IMR-90 (cell line): ENCODE data around the gene C1QTNF8. TPM values are rescaled to one million over a fixed set of nuclear protein-coding genes. Genes with fewer than 3 reads are reported as not detected.

ENCODE experiments used
- ATAC-seq: fragments of 200-7000 bp; cut with Tn5 transposase; 2 replicates; pipeline ENCODE4 v1.9.1; 2020; ENCODE audit warnings: low read depth, mild to moderate bottlenecking, moderate library complexity
- BruUV-seq: library from RNA; stranded (reverse); fragments of 400-500 nt; replicated peaks from 2 replicates; lab custom pipeline; 2021; lab: Mats Ljungman, UMichigan
- CTCF ChIA-PET: fragments of 300-600 bp; formaldehyde crosslinking; extraction: SDS; loops from one replicate; lab custom pipeline; 2021; ENCODE audit warnings: antibody characterized with exemption; lab: Yijun Ruan, JAX
- POLR2A ChIA-PET: fragments of 300-600 bp; sonication (Branson Sonifier 250); formaldehyde crosslinking; loops from one replicate; lab custom pipeline; 2022; ENCODE audit warnings: antibody characterized with exemption; ENCODE audit not compliant: unreplicated experiment; lab: Charles Lee
- DNase-seq: peaks from one replicate; pipeline ENCODE4 v3.0.0; 2013
- H2AFZ ChIP-seq: replicated peaks from 2 replicates; pipeline ENCODE3; 2013; ENCODE audit warnings: low read length, mild to moderate bottlenecking; ENCODE audit not compliant: poor library complexity
- H2AK5ac ChIP-seq: 2 replicates; pipeline ENCODE4 v1.6.1; 2013; ENCODE audit warnings: low read depth, low read length, inconsistent platforms
- H2AK9ac ChIP-seq: replicated peaks from 2 replicates; pipeline ENCODE3; 2013; ENCODE audit warnings: mild to moderate bottlenecking, low read depth, low read length, moderate library complexity; ENCODE audit not compliant: poor library complexity
- H2BK120ac ChIP-seq: 2 replicates; pipeline ENCODE4 v1.6.1; 2013; ENCODE audit warnings: low read depth, low read length, inconsistent platforms
- H2BK15ac ChIP-seq: 3 replicates; pipeline ENCODE4 v1.6.1; 2013; ENCODE audit warnings: low read depth, low read length, inconsistent platforms
- H2BK20ac ChIP-seq: 2 replicates; pipeline ENCODE4 v1.6.1; 2013; ENCODE audit warnings: low read depth, mild to moderate bottlenecking, inconsistent platforms, low read length, moderate library complexity
- H2BK5ac ChIP-seq: 2 replicates; pipeline ENCODE4 v1.6.1; 2013; ENCODE audit warnings: mild to moderate bottlenecking, low read depth, low read length, inconsistent platforms; ENCODE audit not compliant: poor library complexity, severe bottlenecking
- H3K14ac ChIP-seq: replicated peaks from 2 replicates; pipeline ENCODE4 v1.6.1; 2013; ENCODE audit warnings: low read depth, low read length, inconsistent platforms
- H3K18ac ChIP-seq: 2 replicates; pipeline ENCODE4 v1.6.1; 2013; ENCODE audit warnings: low read depth, low read length, control low read depth
- H3K23ac ChIP-seq: 2 replicates; pipeline ENCODE4 v1.6.1; 2013; ENCODE audit warnings: low read depth, low read length, inconsistent platforms
- H3K27ac ChIP-seq: 2 replicates; pipeline ENCODE4 v1.5.1; 2013; ENCODE audit warnings: mild to moderate bottlenecking, control low read depth, low read length; ENCODE audit not compliant: insufficient read depth
- H3K27me3 ChIP-seq: 2 replicates; pipeline ENCODE4 v1.6.1; 2013; ENCODE audit warnings: low read length; ENCODE audit not compliant: control insufficient read depth, insufficient read depth
- H3K36me3 ChIP-seq: 2 replicates; pipeline ENCODE4 v1.6.1; 2013; ENCODE audit warnings: low read length, mixed read lengths; ENCODE audit not compliant: control insufficient read depth, insufficient read depth
- H3K4ac ChIP-seq: 2 replicates; pipeline ENCODE4 v1.6.1; 2013; ENCODE audit warnings: low read depth, low read length, inconsistent platforms
- H3K4me1 ChIP-seq: 2 replicates; pipeline ENCODE4 v1.6.1; 2013; ENCODE audit warnings: low read length, mixed read lengths; ENCODE audit not compliant: control insufficient read depth, insufficient read depth
- H3K4me2 ChIP-seq: 2 replicates; pipeline ENCODE4 v1.6.1; 2013; ENCODE audit warnings: low read depth, mild to moderate bottlenecking, control low read depth, low read length, moderate library complexity
- H3K4me3 ChIP-seq: 2 replicates; pipeline ENCODE4 v1.5.1; 2013; ENCODE audit warnings: low read depth, mild to moderate bottlenecking, control low read depth, low read length, moderate library complexity; ENCODE audit not compliant: insufficient read depth
- H3K56ac ChIP-seq: 2 replicates; pipeline ENCODE4 v1.6.1; 2013; ENCODE audit warnings: low read length, inconsistent platforms; ENCODE audit not compliant: insufficient read depth; ENCODE audit errors: extremely low read depth
- H3K79me1 ChIP-seq, 2 experiments: 2 replicates each; pipeline ENCODE4 v1.6.1; 2013; ENCODE audit warnings: low read length in 2 of 2, inconsistent platforms in 1 of 2, low read depth in 1 of 2
- H3K9ac ChIP-seq: 2 replicates; pipeline ENCODE4 v1.6.1; 2013; ENCODE audit warnings: low read depth, low read length, control low read depth
- H3K9me1 ChIP-seq: 2 replicates; pipeline ENCODE4 v1.6.1; 2013; ENCODE audit warnings: low read length, inconsistent platforms; ENCODE audit not compliant: insufficient read depth
- H3K9me3 ChIP-seq: 2 replicates; pipeline ENCODE4 v1.6.1; 2013; ENCODE audit warnings: low read length; ENCODE audit not compliant: control insufficient read depth, insufficient read depth
- H4K20me1 ChIP-seq: 2 replicates; pipeline ENCODE4 v1.6.1; 2013; ENCODE audit warnings: low read length, inconsistent platforms; ENCODE audit not compliant: insufficient read depth
- H4K5ac ChIP-seq: 2 replicates; pipeline ENCODE4 v1.6.1; 2013; ENCODE audit warnings: mild to moderate bottlenecking, low read depth, low read length, control low read depth
- H4K8ac ChIP-seq, 2 experiments: 2 replicates each; pipeline ENCODE4 v1.6.1; 2013; ENCODE audit warnings: low read depth in 2 of 2, low read length in 2 of 2, control low read depth in 1 of 2, inconsistent platforms in 1 of 2
- H4K91ac ChIP-seq: 2 replicates; pipeline ENCODE4 v1.6.1; 2013; ENCODE audit warnings: low read depth, low read length, inconsistent platforms; ENCODE audit not compliant: insufficient read depth
- MAFK ChIP-seq: IDR thresholded peaks from 2 replicates; pipeline ENCODE4 v1.6.1; 2012; ENCODE audit warnings: low read depth, low read length, improper control_type of control experiment
- MAZ ChIP-seq: IDR thresholded peaks from 2 replicates; pipeline ENCODE4 v1.6.1; 2012; ENCODE audit warnings: low read depth, mild to moderate bottlenecking, low read length, improper control_type of control experiment, moderate library complexity, borderline replicate concordance
- WGBS, 2 experiments: methylation state at CpG; one replicate each; pipeline versions ENCODE4 v1.1.5 to v1.1.7; 2013; ENCODE audit warnings: missing lambda C conversion rate in 2 of 2; ENCODE audit not compliant: insufficient read length in 1 of 2; ENCODE audit errors: extremely low coverage in 2 of 2; 5-methylcytosine and 5-hydroxymethylcytosine counted together
- dilution Hi-C: fragments of 300-500 bp; cut with HindIII; formaldehyde crosslinking; loops from one replicate; pipeline ENCODE4 v1.14.3; 2018; ENCODE audit warnings: low sequenced_read_pairs; ENCODE audit not compliant: unreplicated experiment
- in situ Hi-C: fragments of 300-500 bp; cut with MboI; formaldehyde crosslinking; loops from 3 replicates; pipeline ENCODE4 v1.14.3; 2019; ENCODE audit warnings: low sequenced_read_pairs, inconsistent platforms, mixed read lengths
- intact Hi-C: fragments of 100-400 bp; cut with micrococcal nuclease; formaldehyde crosslinking; loops from 2 replicates; pipeline ENCODE4 v1.10.0; 2022
- polyA plus RNA-seq, 3 experiments: library from polyadenylated mRNA; depleted of rRNA; stranded (reverse); fragments of >200 nt; gene quantifications; 2 replicates each; pipeline ENCODE4 v1.2.3, GENCODE V29; 2012; ENCODE audit warnings: low replicate concordance in 1 of 3
- total RNA-seq: library from RNA; depleted of rRNA; stranded (reverse); fragments of >200 nt; gene quantifications from 2 replicates; pipeline ENCODE4 v1.2.3, GENCODE V29; 2012

The C1QTNF8 gene
- total and polyA plus RNA-seq, 2 of the 4 experiments (the other 2 are of a cell fraction), result not detected

GRCh38 chr16:1042866-1043265 is 53.2 kb downstream of the C1QTNF8 start:
- CTCF ChIA-PET, result interaction anchor here (0.6 kb wide), 1 partner anchor 39 kb away, joined by 3 read pairs; no protein-coding TSS in a partner anchor
- no peak overlapping the region for H2AFZ ChIP-seq
- H3K79me1 ChIP-seq, result no peaks in the 10 kb centered on the region
- H3K14ac ChIP-seq, result no peak overlapping the region
- H3K27ac ChIP-seq, result no peak overlapping the region
- no peaks in the 10 kb centered on the region for H3K36me3 ChIP-seq
- POLR2A ChIA-PET, result no interaction called here
- dilution Hi-C loops, result no loop called here
- in situ Hi-C loops, result no loop called here
- intact Hi-C loops, result no loop called here
- no peak overlapping the region for H2BK20ac ChIP-seq
- DNase-seq, result no peak
- H3K9me1 ChIP-seq, result no peaks in the 10 kb centered on the region
- H2BK15ac ChIP-seq, result no peak overlapping the region
- H3K4me2 ChIP-seq, result no peak overlapping the region
- TF ChIP-seq MAZ (no peak), MAFK (peak; percentile 70)
- H3K9me3 ChIP-seq, result no peaks in the 10 kb centered on the region
- no peak overlapping the region for H3K23ac ChIP-seq
- no peak overlapping the region for H3K4me3 ChIP-seq
- no peak overlapping the region for H2AK9ac ChIP-seq
- ATAC-seq, result no peak; the same call in 1 of the 2 replicates
- H2AK5ac ChIP-seq, result no peak overlapping the region
- no peak overlapping the region for H2BK5ac ChIP-seq
- no TSS peak for BruUV-seq
- no peak overlapping the region for H4K91ac ChIP-seq
- H3K18ac ChIP-seq, result no peak overlapping the region
- H4K20me1 ChIP-seq, result no peaks in the 10 kb centered on the region
- no peak overlapping the region for H2BK120ac ChIP-seq
- H3K56ac ChIP-seq, result no peak overlapping the region
- H3K9ac ChIP-seq, result no peak overlapping the region
- H4K5ac ChIP-seq, result no peak overlapping the region
- WGBS, 2 experiments, result 26% methylated on average over 10 of the region's 19 CpGs; no CpG with 5 or more reads in 1 of the 2 experiments
- H3K27me3 ChIP-seq, result peaks cover 28% of the 10 kb centered on the region
- H3K4ac ChIP-seq, result no peak overlapping the region
- no peak overlapping the region for H4K8ac ChIP-seq
- H3K4me1 ChIP-seq, result no peaks in the 10 kb centered on the region
